ENCODE data around the gene NPC1L1. TPM values are rescaled to one million over a fixed set of nuclear protein-coding genes. Genes with fewer than 3 reads are reported as not detected.

Gene NPC1L1
- total and polyA plus RNA-seq, 8 donors: 0.06 to 0.50 (median 0.32) TPM; not detected in 1

GRCh38 chr7:44539669-44540506, 1.2 kb downstream of the NPC1L1 start:
- Histone ChIP-seq H3K9me3 (no peaks in the 10 kb centered on the region), H3K4me1 (peaks cover 0 to 5% of the 10 kb centered on the region in 2 donors), H3K27me3 (no peaks in the 10 kb centered on the region), H3K36me3 (no peaks in the 10 kb centered on the region), H3K4me3 (no peak overlapping the region), H3K27ac (no peak overlapping the region)
- TF ChIP-seq CTCF (IDR thresholded peaks at IDR 0.05): no peak
- DNase-seq: no peak
- intact Hi-C loops (cut with DNase I): no loop called here
- no peak for ATAC-seq

DNA sequence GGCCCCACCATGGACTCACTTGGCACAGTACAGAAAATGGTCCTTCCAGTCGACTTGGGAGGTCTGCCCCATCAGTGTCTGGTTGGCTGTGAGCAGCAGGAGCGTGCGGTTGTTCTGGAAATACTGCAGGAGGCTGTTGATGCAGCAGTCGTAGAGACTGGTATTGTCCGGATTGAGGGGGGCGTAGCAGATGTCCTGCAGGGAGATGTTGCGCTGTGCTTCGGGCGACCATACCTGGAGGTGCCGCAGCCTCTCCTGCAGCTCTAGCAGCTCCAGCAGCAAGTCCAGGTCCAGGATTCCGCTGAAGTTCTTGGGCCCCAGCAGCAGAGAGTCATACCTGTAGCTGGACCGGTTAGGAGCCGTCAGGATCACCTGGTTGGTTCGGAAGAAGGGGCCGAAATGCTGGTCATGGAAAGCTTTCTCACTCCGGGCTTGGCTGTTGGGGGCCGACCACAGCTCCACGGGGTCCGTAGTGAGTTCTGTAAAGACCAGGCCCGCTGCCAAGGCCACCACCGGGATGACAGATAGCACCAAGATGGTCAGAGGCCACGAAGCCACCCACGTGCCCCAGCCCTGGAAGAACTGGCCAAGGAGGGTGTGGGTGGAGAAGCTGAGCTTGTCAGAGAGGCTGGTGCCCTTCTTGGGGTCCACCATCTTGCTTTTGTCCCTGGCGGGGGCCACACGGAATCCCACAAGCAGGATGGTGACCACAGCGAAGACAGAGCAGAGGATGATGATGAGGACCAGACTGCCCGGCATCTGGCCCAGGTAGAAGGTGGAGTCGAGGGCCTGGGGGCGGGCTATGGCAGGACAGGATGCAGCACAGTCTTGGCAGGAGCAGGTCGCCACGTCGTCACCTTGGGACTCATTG, 2.1 kb downstream of the NPC1L1 start:
- Histone ChIP-seq H3K4me1 (peaks cover 0 to 5% of the 10 kb centered on the region in 2 donors), H3K27me3 (no peaks in the 10 kb centered on the region), H3K27ac (no peak overlapping the region), H3K36me3 (no peaks in the 10 kb centered on the region), H3K4me3 (no peak overlapping the region), H3K9me3 (no peaks in the 10 kb centered on the region)
- DNase-seq (no peak), ATAC-seq (no peak)
- intact Hi-C loops (cut with DNase I): no loop called here
- no peak for TF ChIP-seq CTCF (IDR thresholded peaks at IDR 0.05)

GRCh38 chr7:44538093-44538797, 2.9 kb downstream of the NPC1L1 start:
- TF ChIP-seq CTCF (IDR thresholded peaks at IDR 0.05): no peak
- ATAC-seq (no peak), DNase-seq (no peak)
- Histone ChIP-seq H3K36me3 (no peaks in the 10 kb centered on the region), H3K4me3 (no peak overlapping the region), H3K27me3 (no peaks in the 10 kb centered on the region), H3K9me3 (no peaks in the 10 kb centered on the region), H3K27ac (no peak overlapping the region), H3K4me1 (peaks cover 0 to 5% of the 10 kb centered on the region in 2 donors)
- intact Hi-C loops (cut with DNase I): no loop called here

GRCh38 chr7:44537442-44537841, 3.7 kb downstream of the NPC1L1 start:
- Histone ChIP-seq H3K9me3 (no peaks in the 10 kb centered on the region), H3K27ac (no peak overlapping the region), H3K4me3 (no peak overlapping the region), H3K27me3 (no peaks in the 10 kb centered on the region), H3K4me1 (no peaks in the 10 kb centered on the region), H3K36me3 (no peaks in the 10 kb centered on the region)
- no peak for TF ChIP-seq CTCF (IDR thresholded peaks at IDR 0.05)
- no peak for ATAC-seq
- no peak for DNase-seq
- intact Hi-C loops (cut with DNase I): no loop called here

All from left lung (tissue), 10 donors.